PC-3 (cell line): ENCODE data around the gene COLEC12.

Experiments used
- EZH2 ChIP-seq: fragments of 300-600 bp; sonication (generic); IDR thresholded peaks from one replicate; pipeline ENCODE4 v1.6.1; 2017; ENCODE audit warnings: antibody characterized with exemption, mild to moderate bottlenecking, low read length; ENCODE audit not compliant: unreplicated experiment
- TF ChIP-seq, protein P1 (sequence below): fragments of 300-600 bp; sonication (generic); conservative IDR thresholded peaks from 2 replicates; pipeline ENCODE4 v1.5.1; 2017; ENCODE audit warnings: antibody characterized with exemption, low read depth, mild to moderate bottlenecking, low read length

GRCh38 chr18:448116-448790, 52.2 kb downstream of the COLEC12 start:
- TF ChIP-seq, protein P1, sequence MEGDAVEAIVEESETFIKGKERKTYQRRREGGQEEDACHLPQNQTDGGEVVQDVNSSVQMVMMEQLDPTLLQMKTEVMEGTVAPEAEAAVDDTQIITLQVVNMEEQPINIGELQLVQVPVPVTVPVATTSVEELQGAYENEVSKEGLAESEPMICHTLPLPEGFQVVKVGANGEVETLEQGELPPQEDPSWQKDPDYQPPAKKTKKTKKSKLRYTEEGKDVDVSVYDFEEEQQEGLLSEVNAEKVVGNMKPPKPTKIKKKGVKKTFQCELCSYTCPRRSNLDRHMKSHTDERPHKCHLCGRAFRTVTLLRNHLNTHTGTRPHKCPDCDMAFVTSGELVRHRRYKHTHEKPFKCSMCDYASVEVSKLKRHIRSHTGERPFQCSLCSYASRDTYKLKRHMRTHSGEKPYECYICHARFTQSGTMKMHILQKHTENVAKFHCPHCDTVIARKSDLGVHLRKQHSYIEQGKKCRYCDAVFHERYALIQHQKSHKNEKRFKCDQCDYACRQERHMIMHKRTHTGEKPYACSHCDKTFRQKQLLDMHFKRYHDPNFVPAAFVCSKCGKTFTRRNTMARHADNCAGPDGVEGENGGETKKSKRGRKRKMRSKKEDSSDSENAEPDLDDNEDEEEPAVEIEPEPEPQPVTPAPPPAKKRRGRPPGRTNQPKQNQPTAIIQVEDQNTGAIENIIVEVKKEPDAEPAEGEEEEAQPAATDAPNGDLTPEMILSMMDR, result no peak
- TF ChIP-seq EZH2, result no peak
